DMS 273 treated with DMSO at 0.1 percent for 48 hours (cell line): ENCODE results near the gene CHCHD6.

Experiments used
- DNase-seq: peaks from one replicate; lab custom pipeline; 2025; lab: John Stamatoyannopoulos, UW

Gene CHCHD6

DNA sequence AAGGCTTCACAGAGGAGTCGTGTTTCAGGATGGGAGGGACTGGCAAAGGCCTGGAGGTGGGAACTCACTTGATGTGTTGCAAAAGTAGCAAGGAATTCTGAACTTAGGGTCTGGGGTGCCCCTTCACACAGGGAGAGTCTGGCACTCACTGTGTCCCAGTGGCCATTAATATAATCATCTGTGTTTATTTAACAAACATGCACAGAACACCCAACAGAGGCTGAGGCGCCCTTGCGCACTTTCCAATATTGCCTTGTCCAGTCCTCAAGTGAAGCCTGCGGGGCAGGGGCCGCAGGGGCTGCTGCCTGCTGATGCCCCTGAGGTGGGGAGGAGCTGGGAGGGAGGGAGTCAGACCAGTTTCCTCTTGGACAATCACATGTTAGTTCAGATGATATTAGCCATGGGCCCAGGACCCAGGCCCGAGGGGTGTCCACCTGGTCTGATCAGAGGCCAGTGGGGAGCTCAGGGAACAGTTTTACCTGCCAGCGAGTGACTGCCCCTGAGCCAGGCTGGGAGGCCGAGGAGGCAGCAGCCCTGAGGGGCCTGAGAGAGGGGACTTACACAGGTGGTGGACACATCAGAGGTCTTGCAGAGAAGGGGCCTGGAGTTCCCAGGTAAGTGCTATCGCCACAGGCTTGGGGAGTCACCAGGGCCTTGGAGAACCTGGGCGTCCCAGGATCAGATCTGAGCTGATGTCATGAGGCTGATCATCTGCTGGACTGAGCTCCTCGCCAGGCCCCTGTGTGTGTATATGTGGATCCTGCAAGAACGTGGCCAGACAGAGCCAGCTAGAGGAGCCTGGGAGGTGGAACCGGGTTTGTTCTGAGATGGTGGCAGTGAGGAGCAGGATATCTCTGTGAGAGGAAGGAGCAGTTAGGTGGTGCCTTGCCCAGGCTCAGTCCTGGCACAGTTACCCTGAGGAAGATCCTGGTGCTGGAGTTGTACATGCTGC is 35.3 kb upstream of the CHCHD6 start:
- no peak for DNase-seq

DNA sequence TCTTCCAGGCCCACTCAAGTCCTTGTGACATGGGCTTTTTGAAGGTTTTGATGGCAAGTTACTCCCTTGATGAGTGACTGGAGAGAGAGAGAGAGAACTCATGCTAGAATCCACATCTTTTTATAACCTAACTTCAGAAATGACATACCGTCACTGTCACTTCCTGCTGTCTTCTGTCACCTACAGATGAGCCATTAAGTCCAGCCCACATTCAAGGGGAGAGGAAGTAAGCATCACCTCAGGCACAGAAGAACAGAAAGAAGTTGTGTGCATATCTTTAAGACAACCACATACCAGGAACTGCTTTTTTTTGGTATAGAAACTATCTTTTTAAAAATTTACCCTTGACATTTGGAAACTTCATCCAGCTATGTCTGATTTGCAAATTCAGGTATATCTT is 32.5 kb upstream of the CHCHD6 start:
- DNase-seq = no peak

- DNase-seq = no peak
These were observed 31.7 kb upstream of the CHCHD6 start for GRCh38 chr3:126672340-126672739.

GRCh38 chr3:126672741-126673140 is 31.3 kb upstream of the CHCHD6 start:
- DNase-seq = no peak

GRCh38 chr3:126676919-126677705 is 26.9 kb upstream of the CHCHD6 start:
- no peak for DNase-seq

GRCh38 chr3:126677862-126678503 is 26.1 kb upstream of the CHCHD6 start:
- no peak for DNase-seq

- DNase-seq = no peak
These were observed 25.2 kb upstream of the CHCHD6 start for GRCh38 chr3:126678693-126679317.

DNA sequence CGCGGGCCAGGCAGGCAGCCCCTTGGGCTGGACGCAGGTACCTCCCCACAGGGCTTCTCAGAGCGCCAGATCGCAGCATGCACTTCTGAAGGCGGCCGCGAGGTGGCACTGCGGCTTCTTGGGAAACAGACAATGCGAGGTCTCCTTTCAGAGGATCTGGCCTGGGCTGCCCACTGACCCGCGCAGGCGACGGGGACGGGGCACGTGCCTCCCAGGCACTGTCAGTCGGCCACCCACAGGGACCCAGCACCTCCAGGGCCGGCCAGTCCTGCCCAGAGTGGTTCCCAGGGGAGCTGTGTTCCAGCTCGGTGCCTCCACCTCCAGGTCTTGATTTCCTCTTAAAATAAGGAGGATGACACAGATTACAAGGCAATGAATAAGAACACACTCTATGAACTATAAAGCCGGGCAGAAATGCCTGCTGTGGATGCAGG is 24.7 kb upstream of the CHCHD6 start:
- DNase-seq = peak; percentile 17

- DNase-seq = no peak
These were observed 24.0 kb upstream of the CHCHD6 start for GRCh38 chr3:126679831-126680666.

GRCh38 chr3:126680667-126681055 is 23.4 kb upstream of the CHCHD6 start:
- no peak for DNase-seq

DNA sequence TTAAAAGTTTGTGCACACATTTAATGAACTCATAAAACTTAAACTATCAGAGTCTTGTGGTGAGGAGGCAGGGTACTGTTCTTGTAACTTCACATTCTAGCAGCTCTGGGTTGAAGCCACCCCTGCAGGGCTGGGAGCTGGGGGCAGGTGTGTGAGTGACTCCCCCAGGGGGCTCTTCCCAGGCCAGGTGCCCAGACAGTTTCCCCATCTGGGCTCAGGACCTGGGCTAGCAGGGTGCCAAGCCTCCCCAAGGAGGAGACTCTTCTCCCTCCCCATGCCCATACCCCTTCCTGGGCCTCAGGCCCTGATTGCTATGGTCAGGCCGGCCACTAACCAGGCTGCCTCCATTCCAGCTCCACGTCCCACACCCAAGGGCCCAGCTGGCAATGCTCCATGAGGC is 22.0 kb upstream of the CHCHD6 start:
- DNase-seq = no peak

DNA sequence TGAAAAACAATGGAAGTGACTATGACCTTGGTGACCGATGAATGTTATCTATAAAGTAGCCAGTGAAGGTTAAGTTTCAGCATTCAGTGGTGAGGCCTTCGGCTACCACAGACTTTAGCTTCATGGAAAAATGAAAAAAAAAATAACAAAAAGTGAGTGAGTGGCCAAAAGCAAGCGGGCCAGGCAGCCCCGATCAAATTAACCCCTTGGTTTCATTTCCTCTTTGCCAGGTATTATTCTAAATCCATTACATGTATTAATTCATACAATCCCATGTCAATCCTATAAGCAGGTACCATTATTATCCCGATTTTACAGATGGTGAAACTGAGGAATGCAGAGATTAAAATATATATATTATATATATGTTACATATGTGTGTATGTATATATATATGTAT is 21.0 kb upstream of the CHCHD6 start:
- DNase-seq = no peak

GRCh38 chr3:126684218-126684751 is 19.8 kb upstream of the CHCHD6 start:
- DNase-seq = no peak

DNA sequence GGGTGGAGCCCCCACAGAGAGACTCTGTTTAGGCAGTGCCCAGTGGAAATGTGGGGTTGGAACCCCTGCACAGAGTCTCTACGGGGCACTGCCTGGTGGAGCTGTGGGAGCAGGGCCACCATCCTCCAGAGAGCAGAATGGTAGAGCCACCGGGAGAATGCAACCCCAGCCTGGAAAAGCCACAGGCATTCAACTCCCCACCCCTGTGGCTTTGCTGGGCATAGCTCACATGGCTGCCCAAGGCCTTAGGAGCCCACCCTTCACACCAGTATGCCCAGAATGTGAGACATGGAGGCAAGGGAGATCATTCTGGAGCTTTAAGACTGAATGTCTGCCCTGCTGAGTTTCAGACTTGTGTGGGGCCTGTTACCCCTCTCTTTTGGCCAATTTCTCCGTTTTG is 19.0 kb upstream of the CHCHD6 start:
- DNase-seq = no peak

- DNase-seq = no peak
These were observed 18.5 kb upstream of the CHCHD6 start for GRCh38 chr3:126685493-126685892.

- DNase-seq = no peak
These were observed 12.3 kb upstream of the CHCHD6 start for GRCh38 chr3:126691765-126692164.

DNA sequence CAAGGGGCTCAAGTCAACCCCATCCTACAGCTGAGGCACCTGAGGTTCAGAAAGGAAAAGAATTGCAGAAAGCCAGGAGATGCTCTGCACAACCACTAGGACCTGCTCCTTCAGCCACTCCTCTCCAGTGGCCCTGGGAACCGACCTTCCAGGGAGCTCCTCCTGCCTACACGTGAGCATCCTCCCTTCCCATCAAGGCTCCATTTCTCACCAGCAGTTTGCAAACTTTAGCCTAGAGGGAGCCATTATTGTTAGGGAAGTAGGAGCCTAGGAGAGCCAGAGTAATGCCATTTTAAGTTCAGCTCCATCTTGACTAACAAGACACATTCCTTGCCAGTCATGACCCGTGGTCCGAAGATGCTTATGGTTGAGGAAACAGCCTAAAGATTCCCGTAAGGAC is 11.2 kb upstream of the CHCHD6 start:
- no peak for DNase-seq

DNA sequence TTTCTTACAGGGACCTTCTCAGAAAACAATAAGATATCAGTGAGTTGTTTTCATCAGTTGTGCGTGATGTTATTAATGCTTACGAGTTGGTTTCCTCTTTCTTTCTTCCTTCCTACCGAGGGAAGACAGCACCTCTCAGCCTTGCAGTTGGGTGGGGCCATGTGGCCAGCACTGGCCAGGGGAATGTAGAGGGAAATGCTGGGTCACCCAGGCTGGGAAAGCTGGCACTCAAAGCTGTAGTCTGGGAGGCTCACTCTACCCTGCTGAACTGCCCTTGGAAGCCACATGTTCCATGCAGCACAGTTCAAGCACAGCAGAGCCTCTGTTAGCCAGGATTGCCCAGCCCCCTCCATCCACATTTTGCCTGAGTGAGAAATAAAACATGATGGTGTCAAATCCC is 10.1 kb upstream of the CHCHD6 start:
- no peak for DNase-seq

- DNase-seq = peak; percentile 33
These were observed 7.3 kb upstream of the CHCHD6 start for GRCh38 chr3:126696701-126697267.

- DNase-seq = no peak
These were observed 5.0 kb upstream of the CHCHD6 start for GRCh38 chr3:126699011-126699410.
